ENCODE measurements around the gene CDC42EP2. TPM values are rescaled to one million over a fixed set of nuclear protein-coding genes. Genes with fewer than 3 reads are reported as not detected.

CDC42EP2 gene
- total and polyA plus RNA-seq, 2 of the 13 experiments (the other 11 are each of a cell fraction or from before 2014, with no cell fraction given): 2.3 to 7.1 TPM

DNA sequence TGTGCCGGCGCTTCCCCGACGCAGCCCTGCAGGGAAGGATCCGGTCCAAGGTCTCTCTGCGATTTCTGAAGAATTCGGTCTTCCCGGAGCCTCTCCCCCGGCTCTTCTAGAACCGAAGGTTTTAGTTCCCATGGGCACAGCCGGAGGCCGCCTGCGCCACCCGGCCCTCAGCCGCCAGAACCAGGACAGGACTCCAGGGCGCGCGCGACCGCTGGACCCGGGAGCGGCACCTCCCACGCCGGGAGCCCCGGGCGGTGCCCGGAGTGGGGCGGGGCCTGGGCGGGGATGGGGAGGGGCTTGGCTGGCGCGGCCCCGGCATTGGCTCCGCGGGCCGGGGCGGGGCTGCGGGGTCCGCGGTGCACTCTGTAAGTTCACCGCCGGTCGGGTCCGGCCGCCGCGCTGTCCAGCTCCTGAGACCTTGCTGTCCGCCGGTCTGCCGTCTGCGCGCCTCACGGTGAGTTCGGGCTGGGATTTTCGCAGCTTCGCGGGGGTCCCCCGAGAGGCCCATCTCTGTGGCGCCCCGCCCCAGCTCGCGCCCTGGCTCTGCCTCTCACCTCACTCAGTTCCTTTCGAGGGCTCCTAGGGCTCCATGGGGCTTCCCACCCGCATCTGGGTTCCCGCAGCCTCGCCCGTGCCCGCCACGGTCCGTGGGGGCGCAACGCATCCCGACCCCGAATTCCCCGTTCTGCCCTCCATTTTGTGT is at the start of gene CDC42EP2 (continued):
- TF ChIP-seq, protein P1, sequence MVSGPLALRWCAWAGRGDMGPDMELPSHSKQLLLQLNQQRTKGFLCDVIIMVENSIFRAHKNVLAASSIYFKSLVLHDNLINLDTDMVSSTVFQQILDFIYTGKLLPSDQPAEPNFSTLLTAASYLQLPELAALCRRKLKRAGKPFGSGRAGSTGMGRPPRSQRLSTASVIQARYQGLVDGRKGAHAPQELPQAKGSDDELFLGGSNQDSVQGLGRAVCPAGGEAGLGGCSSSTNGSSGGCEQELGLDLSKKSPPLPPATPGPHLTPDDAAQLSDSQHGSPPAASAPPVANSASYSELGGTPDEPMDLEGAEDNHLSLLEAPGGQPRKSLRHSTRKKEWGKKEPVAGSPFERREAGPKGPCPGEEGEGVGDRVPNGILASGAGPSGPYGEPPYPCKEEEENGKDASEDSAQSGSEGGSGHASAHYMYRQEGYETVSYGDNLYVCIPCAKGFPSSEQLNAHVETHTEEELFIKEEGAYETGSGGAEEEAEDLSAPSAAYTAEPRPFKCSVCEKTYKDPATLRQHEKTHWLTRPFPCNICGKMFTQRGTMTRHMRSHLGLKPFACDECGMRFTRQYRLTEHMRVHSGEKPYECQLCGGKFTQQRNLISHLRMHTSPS (CRISPR knock-in tag; IDR thresholded peaks at IDR 0.05; ENCODE audit: low read depth): no peak
- TF ChIP-seq ZBTB38 (CRISPR knock-in tag; IDR thresholded peaks at IDR 0.05) (no peak), CHD4 (IDR thresholded peaks at IDR 0.05; ENCODE audit: borderline replicate concordance, low read length) (no peak), U2AF2 (IDR thresholded peaks at IDR 0.05; ENCODE audit: low read depth, low read length) (no peak), STAT5B (CRISPR knock-in tag; IDR thresholded peaks at IDR 0.05) (no peak), NFE2 (CRISPR knock-in tag; IDR thresholded peaks at IDR 0.05) (no peak), ZKSCAN8 (CRISPR knock-in tag; IDR thresholded peaks at IDR 0.05; ENCODE audit: borderline replicate concordance) (no peak), DMAP1 (CRISPR knock-in tag; IDR thresholded peaks at IDR 0.05) (no peak), KDM2A (CRISPR knock-in tag; IDR thresholded peaks at IDR 0.05; ENCODE audit: borderline replicate concordance, low read depth) (peak; percentile 64), ZFYVE20 (CRISPR knock-in tag; IDR thresholded peaks at IDR 0.05; ENCODE audit: borderline replicate concordance, low read depth) (no peak), ZBTB20 (CRISPR knock-in tag; IDR thresholded peaks at IDR 0.05; ENCODE audit: borderline replicate concordance, low read depth) (no peak), JUN (CRISPR knock-in tag; IDR thresholded peaks at IDR 0.05) (no peak), ASH2L (IDR thresholded peaks at IDR 0.05; ENCODE audit: insufficient read length, low read depth, low read length) (peak; percentile 53), HOXA5 (CRISPR knock-in tag; IDR thresholded peaks at IDR 0.05) (0 out of 2 replicates have a peak, but pooled peaks have one; percentile 54), ZBTB42 (CRISPR knock-in tag; IDR thresholded peaks at IDR 0.05) (no peak), ZNF615 (CRISPR knock-in tag; IDR thresholded peaks at IDR 0.05; ENCODE audit: borderline replicate concordance) (no peak)
- TF ChIP-seq, protein P2, sequence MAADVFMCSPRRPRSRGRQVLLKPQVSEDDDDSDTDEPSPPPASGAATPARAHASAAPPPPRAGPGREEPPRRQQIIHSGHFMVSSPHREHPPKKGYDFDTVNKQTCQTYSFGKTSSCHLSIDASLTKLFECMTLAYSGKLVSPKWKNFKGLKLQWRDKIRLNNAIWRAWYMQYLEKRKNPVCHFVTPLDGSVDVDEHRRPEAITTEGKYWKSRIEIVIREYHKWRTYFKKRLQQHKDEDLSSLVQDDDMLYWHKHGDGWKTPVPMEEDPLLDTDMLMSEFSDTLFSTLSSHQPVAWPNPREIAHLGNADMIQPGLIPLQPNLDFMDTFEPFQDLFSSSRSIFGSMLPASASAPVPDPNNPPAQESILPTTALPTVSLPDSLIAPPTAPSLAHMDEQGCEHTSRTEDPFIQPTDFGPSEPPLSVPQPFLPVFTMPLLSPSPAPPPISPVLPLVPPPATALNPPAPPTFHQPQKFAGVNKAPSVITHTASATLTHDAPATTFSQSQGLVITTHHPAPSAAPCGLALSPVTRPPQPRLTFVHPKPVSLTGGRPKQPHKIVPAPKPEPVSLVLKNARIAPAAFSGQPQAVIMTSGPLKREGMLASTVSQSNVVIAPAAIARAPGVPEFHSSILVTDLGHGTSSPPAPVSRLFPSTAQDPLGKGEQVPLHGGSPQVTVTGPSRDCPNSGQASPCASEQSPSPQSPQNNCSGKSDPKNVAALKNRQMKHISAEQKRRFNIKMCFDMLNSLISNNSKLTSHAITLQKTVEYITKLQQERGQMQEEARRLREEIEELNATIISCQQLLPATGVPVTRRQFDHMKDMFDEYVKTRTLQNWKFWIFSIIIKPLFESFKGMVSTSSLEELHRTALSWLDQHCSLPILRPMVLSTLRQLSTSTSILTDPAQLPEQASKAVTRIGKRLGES (CRISPR knock-in tag; IDR thresholded peaks at IDR 0.05; ENCODE audit: borderline replicate concordance): no peak
- TF ChIP-seq, protein P3, sequence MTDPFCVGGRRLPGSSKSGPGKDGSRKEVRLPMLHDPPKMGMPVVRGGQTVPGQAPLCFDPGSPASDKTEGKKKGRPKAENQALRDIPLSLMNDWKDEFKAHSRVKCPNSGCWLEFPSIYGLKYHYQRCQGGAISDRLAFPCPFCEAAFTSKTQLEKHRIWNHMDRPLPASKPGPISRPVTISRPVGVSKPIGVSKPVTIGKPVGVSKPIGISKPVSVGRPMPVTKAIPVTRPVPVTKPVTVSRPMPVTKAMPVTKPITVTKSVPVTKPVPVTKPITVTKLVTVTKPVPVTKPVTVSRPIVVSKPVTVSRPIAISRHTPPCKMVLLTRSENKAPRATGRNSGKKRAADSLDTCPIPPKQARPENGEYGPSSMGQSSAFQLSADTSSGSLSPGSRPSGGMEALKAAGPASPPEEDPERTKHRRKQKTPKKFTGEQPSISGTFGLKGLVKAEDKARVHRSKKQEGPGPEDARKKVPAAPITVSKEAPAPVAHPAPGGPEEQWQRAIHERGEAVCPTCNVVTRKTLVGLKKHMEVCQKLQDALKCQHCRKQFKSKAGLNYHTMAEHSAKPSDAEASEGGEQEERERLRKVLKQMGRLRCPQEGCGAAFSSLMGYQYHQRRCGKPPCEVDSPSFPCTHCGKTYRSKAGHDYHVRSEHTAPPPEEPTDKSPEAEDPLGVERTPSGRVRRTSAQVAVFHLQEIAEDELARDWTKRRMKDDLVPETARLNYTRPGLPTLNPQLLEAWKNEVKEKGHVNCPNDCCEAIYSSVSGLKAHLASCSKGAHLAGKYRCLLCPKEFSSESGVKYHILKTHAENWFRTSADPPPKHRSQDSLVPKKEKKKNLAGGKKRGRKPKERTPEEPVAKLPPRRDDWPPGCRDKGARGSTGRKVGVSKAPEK (CRISPR knock-in tag; IDR thresholded peaks at IDR 0.05; ENCODE audit: borderline replicate concordance): no peak
- TF ChIP-seq, protein P4, sequence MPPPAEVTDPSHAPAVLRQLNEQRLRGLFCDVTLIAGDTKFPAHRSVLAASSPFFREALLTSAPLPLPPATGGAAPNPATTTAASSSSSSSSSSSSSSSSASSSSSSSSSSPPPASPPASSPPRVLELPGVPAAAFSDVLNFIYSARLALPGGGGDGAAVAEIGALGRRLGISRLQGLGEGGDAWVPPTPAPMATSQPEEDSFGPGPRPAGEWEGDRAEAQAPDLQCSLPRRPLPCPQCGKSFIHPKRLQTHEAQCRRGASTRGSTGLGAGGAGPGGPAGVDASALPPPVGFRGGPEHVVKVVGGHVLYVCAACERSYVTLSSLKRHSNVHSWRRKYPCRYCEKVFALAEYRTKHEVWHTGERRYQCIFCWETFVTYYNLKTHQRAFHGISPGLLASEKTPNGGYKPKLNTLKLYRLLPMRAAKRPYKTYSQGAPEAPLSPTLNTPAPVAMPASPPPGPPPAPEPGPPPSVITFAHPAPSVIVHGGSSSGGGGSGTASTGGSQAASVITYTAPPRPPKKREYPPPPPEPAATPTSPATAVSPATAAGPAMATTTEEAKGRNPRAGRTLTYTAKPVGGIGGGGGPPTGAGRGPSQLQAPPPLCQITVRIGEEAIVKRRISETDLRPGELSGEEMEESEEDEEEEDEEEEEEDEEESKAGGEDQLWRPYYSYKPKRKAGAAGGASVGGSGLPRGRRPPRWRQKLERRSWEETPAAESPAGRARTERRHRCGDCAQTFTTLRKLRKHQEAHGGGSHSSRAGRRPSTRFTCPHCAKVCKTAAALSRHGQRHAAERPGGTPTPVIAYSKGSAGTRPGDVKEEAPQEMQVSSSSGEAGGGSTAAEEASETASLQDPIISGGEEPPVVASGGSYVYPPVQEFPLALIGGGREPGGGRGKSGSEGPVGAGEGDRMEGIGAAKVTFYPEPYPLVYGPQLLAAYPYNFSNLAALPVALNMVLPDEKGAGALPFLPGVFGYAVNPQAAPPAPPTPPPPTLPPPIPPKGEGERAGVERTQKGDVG (CRISPR knock-in tag; IDR thresholded peaks at IDR 0.05; ENCODE audit: borderline replicate concordance): no peak
